ACC112 (cell line): ENCODE measurements around the gene PLCB4.

Source experiments
- H2AFZ ChIP-seq: fragments of 200-600 bp; sonication (generic); one replicate; pipeline ENCODE4 v1.6.0; 2017; ENCODE audit warnings: antibody characterized with exemption, low read length; ENCODE audit not compliant: unreplicated experiment
- H3K27ac ChIP-seq: fragments of 200-600 bp; sonication (generic); 2 replicates; pipeline ENCODE4 v1.5.1; 2014; ENCODE audit warnings: low read depth, mild to moderate bottlenecking, antibody characterized with exemption, low read length, moderate library complexity
- H3K27me3 ChIP-seq: fragments of 200-600 bp; sonication (generic); 2 replicates; pipeline ENCODE4 v1.6.1; 2014; ENCODE audit warnings: mild to moderate bottlenecking, antibody characterized with exemption, low read length, moderate library complexity, mixed read lengths; ENCODE audit not compliant: insufficient read depth
- H3K36me3 ChIP-seq: fragments of 200-600 bp; sonication (generic); 2 replicates; pipeline ENCODE4 v1.6.1; 2016; ENCODE audit warnings: mild to moderate bottlenecking, antibody characterized with exemption, low read length, moderate library complexity, mixed read lengths; ENCODE audit not compliant: insufficient read depth
- H3K4me1 ChIP-seq: fragments of 200-600 bp; sonication (generic); one replicate; pipeline ENCODE4 v1.6.1; 2016; ENCODE audit warnings: low read length, mixed read lengths; ENCODE audit not compliant: insufficient read depth, unreplicated experiment, control insufficient read depth
- H3K4me3 ChIP-seq: fragments of 200-600 bp; sonication (generic); 2 replicates; pipeline ENCODE4 v1.5.1; 2014; ENCODE audit warnings: mild to moderate bottlenecking, low read depth, low read length
- H3K79me2 ChIP-seq: fragments of 200-600 bp; sonication (generic); one replicate; pipeline ENCODE4 v1.6.0; 2016; ENCODE audit warnings: low read length; ENCODE audit not compliant: control insufficient read depth, unreplicated experiment, insufficient read depth

Gene PLCB4

DNA sequence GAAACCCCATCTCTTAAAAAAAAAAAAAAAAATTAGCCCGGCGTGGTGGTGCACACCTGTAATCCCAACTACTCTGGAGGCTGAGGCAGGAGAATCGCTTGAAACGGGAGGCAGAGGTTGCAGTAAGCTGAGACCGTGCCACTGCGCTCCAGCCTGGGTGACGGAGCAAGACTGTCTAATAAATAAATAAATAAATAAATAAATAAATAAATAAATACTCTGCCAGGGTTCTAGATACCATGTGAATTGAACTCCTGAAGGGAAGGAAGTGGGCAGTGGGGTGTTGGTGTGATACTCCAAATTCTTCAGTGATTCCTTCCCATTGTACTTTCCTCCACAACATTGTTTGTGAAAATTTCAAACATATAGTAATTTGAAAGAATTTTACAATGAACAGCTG is 100.5 kb downstream of the PLCB4 start:
- Histone ChIP-seq H3K36me3 (no peaks in the 10 kb centered on the region), H3K27ac (no peak overlapping the region), H3K27me3 (no peaks in the 10 kb centered on the region), H3K79me2 (no peaks in the 10 kb centered on the region), H3K4me1 (no peaks in the 10 kb centered on the region), H2AFZ (no peak overlapping the region), H3K4me3 (no peak overlapping the region)

DNA sequence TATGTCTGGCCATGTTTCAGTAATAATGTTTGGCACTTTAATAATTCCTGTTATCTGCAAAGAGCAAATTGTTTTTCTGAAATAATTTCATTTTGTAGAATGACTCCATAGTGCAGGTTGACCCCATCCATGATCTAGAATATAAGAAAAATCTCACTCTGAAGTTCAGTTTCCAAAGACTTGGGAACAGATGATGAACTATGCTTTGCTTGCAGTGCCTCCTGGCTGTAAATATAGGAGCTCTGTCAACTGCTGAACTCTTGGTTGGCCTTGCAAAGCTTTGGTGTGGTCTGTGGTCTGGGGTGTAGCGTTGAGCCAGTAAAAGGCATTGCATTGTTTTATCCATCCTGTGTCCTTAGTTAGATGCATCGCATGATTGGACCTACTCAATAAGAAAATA is 104.0 kb downstream of the PLCB4 start:
- no peak overlapping the region for H3K4me3 ChIP-seq
- H3K27ac ChIP-seq, result no peak overlapping the region
- no peaks in the 10 kb centered on the region for H3K36me3 ChIP-seq
- no peak overlapping the region for H2AFZ ChIP-seq
- no peaks in the 10 kb centered on the region for H3K4me1 ChIP-seq
- no peaks in the 10 kb centered on the region for H3K27me3 ChIP-seq
- H3K79me2 ChIP-seq, result no peaks in the 10 kb centered on the region

DNA sequence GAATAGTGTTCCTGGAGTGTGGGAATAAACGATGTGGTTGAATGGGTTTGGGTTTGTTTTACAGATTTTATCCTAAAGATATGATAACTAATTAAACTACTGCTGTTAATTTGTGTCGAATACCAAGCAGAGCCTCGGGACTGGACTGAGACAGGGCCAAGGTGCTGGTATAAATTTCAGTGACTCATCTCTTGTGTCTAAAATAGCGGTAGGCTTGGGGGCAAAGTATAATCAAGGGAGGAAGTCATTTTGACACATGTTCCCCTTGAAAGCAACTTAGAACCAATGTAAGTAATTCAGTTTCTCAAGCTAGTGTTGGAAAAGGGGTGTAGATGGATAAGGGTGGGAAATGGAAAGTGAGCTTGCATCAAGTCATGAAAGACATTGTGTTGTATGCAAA is 108.4 kb downstream of the PLCB4 start:
- H3K79me2 ChIP-seq, result no peaks in the 10 kb centered on the region
- H2AFZ ChIP-seq, result no peak overlapping the region
- no peaks in the 10 kb centered on the region for H3K36me3 ChIP-seq
- no peak overlapping the region for H3K4me3 ChIP-seq
- no peak overlapping the region for H3K27ac ChIP-seq
- peaks cover 17% of the 10 kb centered on the region for H3K4me1 ChIP-seq
- no peaks in the 10 kb centered on the region for H3K27me3 ChIP-seq

DNA sequence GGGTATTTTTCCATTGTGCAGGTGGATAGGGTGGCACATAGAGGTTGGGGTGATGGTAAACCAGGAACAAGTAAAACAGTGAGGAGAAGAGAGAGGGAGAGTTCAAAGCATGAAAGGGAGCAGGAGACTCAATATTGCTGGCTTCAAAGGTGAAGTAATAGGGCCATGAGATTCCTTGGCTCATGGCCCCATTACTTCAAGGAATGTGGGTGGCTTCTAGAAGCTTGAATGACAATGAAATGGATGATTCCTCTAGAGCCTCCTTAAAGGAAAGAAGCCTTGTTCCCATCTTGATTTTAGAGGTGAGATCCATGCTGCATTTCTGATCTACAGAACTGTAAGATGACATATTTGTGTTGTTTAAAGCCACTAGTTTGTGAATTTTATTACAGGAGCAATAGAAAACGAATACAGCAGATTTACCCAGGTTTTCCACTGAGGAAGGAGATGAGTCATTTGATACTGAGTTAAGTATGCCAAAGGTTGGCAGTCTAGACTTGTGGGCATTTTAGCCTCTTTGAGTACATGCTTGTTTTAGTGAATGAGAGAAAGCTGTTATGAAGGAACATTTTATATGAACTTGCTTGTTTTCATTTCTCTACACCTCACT is 110.4 kb downstream of the PLCB4 start:
- Histone ChIP-seq H2AFZ (no peak overlapping the region), H3K4me3 (peak overlapping the region; percentile 5; the same call in 1 of the 2 replicates), H3K79me2 (no peaks in the 10 kb centered on the region), H3K27ac (no peak overlapping the region), H3K36me3 (no peaks in the 10 kb centered on the region), H3K4me1 (peaks cover 17% of the 10 kb centered on the region), H3K27me3 (no peaks in the 10 kb centered on the region)

DNA sequence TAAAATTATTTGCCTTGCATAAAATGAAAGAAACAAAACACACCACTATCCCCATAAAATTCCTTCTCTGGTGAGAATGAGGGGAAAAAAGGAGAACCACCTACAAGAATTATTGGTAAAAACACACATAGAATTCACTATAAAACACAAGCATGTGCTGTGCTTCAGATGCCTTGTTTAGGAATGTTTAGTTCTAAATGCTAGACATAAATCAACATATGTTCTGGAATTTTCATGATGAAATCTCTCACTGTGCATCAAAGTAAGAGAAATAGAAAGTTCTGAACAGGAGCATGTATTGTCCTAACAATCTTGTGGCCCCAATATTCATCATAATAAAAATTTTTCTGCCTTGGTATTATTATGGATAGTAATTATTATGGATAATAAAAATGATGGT is 111.0 kb downstream of the PLCB4 start:
- Histone ChIP-seq H3K27ac (no peak overlapping the region), H3K27me3 (no peaks in the 10 kb centered on the region), H3K36me3 (no peaks in the 10 kb centered on the region), H3K79me2 (no peaks in the 10 kb centered on the region), H3K4me1 (peaks cover 17% of the 10 kb centered on the region), H2AFZ (no peak overlapping the region), H3K4me3 (peak overlapping the region; percentile 5; the same call in 1 of the 2 replicates)

DNA sequence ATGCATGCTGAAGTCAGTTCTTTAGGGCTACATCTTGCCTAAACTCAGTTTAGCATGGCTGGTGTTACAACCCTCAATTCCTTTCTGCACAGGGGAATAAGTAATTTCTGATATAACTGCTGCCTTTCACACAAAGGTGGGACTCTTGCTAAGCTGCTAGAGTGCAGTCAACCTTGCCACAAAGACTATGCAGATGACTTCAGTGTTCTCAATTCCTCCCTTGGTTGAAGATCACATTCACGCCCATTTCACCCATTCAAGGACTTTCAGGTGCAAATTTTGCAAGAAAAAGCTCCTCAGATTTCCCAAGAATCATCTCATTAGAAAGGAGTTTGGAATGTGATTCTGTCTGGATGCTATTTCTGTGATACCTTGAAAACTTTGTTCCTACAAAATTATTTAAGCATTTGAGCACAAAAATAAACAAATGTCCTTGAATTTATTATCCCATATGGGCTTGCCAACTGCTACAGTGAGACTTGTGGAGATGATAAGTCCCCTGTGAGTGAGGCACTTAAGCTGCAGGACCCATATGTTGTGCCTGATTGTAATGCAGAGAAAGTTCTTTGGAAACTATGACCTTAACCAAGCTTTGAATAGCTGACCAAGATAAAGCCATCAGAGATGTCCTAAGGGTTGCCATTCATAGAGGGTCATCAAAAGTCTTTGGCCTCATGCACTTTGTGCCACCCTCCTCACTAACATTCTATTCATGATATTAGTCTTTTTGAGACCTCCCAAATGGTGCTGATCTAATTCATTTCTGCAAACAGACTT is 111.8 kb downstream of the PLCB4 start:
- H3K4me3 ChIP-seq, result no peak overlapping the region
- no peaks in the 10 kb centered on the region for H3K79me2 ChIP-seq
- no peaks in the 10 kb centered on the region for H3K27me3 ChIP-seq
- H3K4me1 ChIP-seq, result peaks cover 17% of the 10 kb centered on the region
- H3K36me3 ChIP-seq, result no peaks in the 10 kb centered on the region
- H2AFZ ChIP-seq, result no peak overlapping the region
- H3K27ac ChIP-seq, result no peak overlapping the region

DNA sequence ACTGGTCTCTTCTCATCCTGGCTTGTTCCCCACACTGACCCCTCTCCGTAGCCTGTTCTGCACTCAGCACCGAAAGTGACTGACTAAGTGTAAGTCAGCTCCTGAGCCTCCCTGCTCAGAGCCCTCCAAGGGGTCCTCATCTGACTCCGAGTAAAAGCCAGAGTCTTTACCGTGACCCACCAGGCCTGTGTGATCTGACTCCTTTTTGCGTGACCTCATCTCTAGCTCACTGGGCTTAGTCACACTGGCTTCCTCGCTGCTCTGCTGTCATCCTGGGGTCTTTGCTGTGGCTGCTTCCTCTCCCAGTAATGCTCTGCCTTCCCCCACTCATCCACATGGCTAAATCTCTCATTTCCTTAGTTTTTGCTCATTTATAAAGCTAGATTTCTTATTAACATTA is 116.6 kb downstream of the PLCB4 start:
- Histone ChIP-seq H3K27me3 (no peaks in the 10 kb centered on the region), H3K4me1 (peaks cover under 1% of the 10 kb centered on the region), H2AFZ (no peak overlapping the region), H3K4me3 (no peak overlapping the region), H3K27ac (no peak overlapping the region), H3K36me3 (no peaks in the 10 kb centered on the region), H3K79me2 (no peaks in the 10 kb centered on the region)

DNA sequence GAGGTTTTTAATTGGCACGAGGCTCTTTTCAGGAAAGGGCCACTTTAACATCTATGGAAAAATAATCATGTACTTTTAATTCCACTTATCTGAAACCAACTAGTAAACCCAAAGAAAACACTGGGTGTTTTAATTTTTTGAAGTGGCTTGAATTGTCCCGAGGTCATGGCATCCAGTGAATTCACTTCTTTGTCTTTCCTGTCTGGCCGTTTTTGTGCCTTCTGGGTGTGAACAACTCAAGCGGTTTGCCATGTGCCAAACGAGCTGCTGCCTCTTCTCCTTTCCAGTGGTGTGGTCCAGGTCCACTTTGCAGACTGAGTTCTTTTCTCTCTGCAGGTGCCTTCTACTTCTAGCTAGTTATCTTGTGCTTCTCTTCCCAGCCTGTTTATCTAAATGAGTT is 117.5 kb downstream of the PLCB4 start:
- H3K27ac ChIP-seq, result no peak overlapping the region
- H2AFZ ChIP-seq, result no peak overlapping the region
- H3K27me3 ChIP-seq, result no peaks in the 10 kb centered on the region
- H3K4me3 ChIP-seq, result no peak overlapping the region
- H3K79me2 ChIP-seq, result no peaks in the 10 kb centered on the region
- H3K36me3 ChIP-seq, result no peaks in the 10 kb centered on the region
- H3K4me1 ChIP-seq, result no peaks in the 10 kb centered on the region

DNA sequence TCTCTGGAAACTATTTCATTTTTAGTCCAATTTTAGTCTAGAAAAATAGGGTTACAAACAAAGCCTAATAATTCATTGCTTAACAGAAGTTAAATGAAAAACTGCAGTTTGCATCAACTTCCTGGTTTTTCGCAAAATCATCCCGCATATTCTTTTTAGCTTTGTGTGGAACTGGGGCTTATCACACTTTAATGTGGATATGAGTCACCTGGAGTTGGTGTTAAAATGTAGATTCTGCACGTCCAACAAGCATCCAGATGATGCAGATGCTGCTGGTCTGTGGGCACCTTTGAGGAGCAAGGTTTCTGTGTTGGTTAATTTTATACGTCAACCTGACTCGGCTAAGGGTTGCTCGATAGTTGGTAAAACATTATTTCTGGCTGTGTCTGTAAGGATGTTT is 126.1 kb downstream of the PLCB4 start:
- no peaks in the 10 kb centered on the region for H3K79me2 ChIP-seq
- peaks cover under 1% of the 10 kb centered on the region for H3K4me1 ChIP-seq
- H3K27ac ChIP-seq, result no peak overlapping the region
- H2AFZ ChIP-seq, result no peak overlapping the region
- no peaks in the 10 kb centered on the region for H3K27me3 ChIP-seq
- H3K36me3 ChIP-seq, result no peaks in the 10 kb centered on the region
- no peak overlapping the region for H3K4me3 ChIP-seq

DNA sequence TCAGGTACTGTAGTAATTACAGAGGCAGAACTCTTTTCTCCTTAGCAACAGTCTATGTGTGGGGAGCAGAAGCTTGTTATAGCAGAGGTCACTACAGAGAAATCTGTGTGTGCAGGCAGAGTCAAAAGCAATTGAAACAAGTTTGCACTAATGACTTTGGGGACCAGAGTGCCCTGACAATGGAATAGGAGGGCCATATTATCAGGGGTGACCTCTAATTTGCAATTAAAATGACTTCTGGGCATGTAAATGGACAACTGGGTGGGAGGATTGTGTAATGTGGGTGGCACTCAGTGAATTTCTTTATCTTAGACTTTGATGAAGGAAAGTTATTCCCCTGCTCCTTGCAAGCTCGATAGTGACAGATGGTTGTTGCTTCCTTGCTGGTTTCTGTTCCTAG is 127.2 kb downstream of the PLCB4 start:
- H3K27me3 ChIP-seq, result no peaks in the 10 kb centered on the region
- no peaks in the 10 kb centered on the region for H3K79me2 ChIP-seq
- no peak overlapping the region for H2AFZ ChIP-seq
- H3K36me3 ChIP-seq, result no peaks in the 10 kb centered on the region
- no peak overlapping the region for H3K4me3 ChIP-seq
- no peak overlapping the region for H3K27ac ChIP-seq
- H3K4me1 ChIP-seq, result peaks cover 11% of the 10 kb centered on the region

DNA sequence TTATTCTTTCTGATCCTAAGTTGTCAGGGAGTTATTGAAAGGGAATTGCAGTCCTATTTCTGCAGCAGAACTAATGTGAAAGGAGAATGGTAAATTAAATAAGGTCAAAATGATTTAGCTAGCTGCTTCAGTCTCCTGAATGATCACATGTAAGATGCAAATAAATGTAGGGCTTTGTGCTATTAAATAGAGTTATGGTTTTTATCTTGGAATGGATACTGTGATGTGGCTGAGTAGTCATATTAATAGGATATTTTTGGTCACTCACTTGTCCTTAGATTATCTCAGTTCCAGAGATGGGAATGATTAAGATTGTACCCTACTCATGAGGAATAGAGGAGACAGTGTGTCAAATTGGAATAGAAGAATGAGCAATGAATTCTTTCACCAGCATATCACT is 129.6 kb downstream of the PLCB4 start:
- Histone ChIP-seq H3K36me3 (no peaks in the 10 kb centered on the region), H3K79me2 (no peaks in the 10 kb centered on the region), H3K27me3 (no peaks in the 10 kb centered on the region), H2AFZ (no peak overlapping the region), H3K4me1 (peaks cover 21% of the 10 kb centered on the region), H3K4me3 (no peak overlapping the region), H3K27ac (no peak overlapping the region)
